Stimulated activated CD4-positive, alpha-beta T cell treated with anti-CD3 and anti-CD28 coated beads, Interleukin-4, amount 100 ng/mL, for 4 hours (primary cell): ENCODE measurements around the gene MARCKSL1.
"Not testable (repeated sequence)": the region's sequence is repeated elsewhere in the genome, so short reads cannot be mapped to it uniquely, and the experiment has no call there.

Source experiments
- DNase-seq, 2 experiments: peaks; one replicate each; pipeline ENCODE4 v3.0.0-alpha.2; 2020

MARCKSL1 gene

GRCh38 chr1:32284777-32285176 is 51.3 kb downstream of the MARCKSL1 start:
- DNase-seq = not testable (repeated sequence)
